Breast epithelium (tissue), 3 donors: ENCODE measurements around the gene FAIM2.

Experiments
- CTCF ChIP-seq, 3 donors: fragments of 450-650 bp; IDR thresholded peaks; one replicate each; pipeline ENCODE4 v1.5.1; 2016 to 2017; ENCODE audit warnings: antibody characterized with exemption in 3 of 3, mild to moderate bottlenecking in 3 of 3, moderate library complexity in 3 of 3
- POLR2AphosphoS5 ChIP-seq, 3 donors: sonication (generic); formaldehyde crosslinking; IDR thresholded peaks; one replicate each; pipeline ENCODE4 v1.6.1; 2017; ENCODE audit warnings: antibody characterized with exemption in 3 of 3

DNA sequence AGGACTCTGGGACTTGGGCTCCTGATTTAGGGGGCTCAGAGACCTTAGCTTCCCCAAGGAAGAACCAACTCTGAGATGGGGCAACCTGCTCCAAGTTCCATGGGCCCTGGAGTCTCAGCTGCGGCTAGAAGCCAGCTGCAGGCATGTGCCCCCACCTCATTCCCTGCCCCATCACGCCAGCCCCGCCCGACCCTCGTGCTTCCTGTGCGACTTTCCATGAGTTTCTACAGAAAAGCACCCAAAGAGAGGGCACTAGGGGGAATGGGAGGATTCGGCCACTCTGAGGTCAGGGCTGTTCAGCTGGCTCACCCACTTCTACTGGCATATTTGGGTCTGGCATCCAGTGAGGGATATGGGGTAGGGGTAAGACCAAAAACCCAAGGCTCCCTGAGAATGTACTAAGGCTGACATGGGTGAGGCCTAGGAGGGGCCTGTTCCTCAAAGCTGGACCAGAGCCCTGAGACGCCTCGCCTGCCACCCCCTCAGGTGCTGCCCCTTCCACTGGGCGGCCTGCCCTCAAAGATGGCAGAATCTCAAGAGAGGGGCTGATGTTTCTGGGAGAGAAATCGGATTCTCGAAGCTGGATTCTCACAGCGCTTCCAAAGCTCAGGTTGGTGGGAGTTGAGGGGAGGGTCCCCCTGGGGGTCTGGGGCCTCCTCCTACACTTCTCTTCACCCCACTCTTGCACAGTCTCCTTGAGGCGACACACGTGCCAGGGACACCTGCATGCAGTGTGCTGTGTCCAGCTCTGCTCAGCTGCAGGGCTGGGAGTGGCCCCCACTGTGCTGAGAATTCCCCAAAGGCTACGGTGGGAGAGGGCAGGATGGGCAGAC, 22.1 kb downstream of the FAIM2 start:
- TF ChIP-seq CTCF (IDR thresholded peaks at IDR 0.05), result no peak
- TF ChIP-seq POLR2AphosphoS5 (IDR thresholded peaks at IDR 0.05), result no peak
